ENCODE data around the gene CEACAM6.

DNA sequence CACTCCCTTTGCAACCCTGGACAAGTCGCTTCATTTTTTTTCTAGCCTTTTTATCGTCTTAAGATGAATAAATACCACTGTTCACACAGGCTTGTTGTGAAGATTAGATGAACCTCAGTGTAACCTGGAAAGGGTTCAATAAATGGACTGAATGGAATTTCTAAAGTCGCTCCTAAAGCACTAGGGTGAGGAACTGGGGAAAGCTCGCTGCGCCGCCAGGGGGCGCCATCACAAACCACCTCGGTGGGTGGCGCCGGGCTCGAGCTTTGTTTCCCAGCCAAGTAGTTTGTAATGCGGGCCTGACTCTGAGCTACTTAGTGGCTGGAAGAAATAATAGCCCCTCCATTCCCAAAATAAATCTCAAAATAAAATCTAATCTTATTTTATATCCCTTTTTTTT is 2.2 kb upstream of the CEACAM6 start:
- TF ChIP-seq, protein P1, sequence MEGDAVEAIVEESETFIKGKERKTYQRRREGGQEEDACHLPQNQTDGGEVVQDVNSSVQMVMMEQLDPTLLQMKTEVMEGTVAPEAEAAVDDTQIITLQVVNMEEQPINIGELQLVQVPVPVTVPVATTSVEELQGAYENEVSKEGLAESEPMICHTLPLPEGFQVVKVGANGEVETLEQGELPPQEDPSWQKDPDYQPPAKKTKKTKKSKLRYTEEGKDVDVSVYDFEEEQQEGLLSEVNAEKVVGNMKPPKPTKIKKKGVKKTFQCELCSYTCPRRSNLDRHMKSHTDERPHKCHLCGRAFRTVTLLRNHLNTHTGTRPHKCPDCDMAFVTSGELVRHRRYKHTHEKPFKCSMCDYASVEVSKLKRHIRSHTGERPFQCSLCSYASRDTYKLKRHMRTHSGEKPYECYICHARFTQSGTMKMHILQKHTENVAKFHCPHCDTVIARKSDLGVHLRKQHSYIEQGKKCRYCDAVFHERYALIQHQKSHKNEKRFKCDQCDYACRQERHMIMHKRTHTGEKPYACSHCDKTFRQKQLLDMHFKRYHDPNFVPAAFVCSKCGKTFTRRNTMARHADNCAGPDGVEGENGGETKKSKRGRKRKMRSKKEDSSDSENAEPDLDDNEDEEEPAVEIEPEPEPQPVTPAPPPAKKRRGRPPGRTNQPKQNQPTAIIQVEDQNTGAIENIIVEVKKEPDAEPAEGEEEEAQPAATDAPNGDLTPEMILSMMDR (IDR thresholded peaks at IDR 0.05 in 8 of 11, conservative IDR thresholded peaks at IDR 0.05 in 3 of 11), result peak; percentile 48 to 90 (median 73)
- no peak for TF ChIP-seq POLR2AphosphoS5 (IDR thresholded peaks at IDR 0.05)

Data from spleen (tissue), 7 donors.